ENCODE measurements around the gene TGFB1.
"Not testable (repeated sequence)": the region's sequence is repeated elsewhere in the genome, so short reads cannot be mapped to it uniquely, and the experiment has no call there.

The TGFB1 gene

DNA sequence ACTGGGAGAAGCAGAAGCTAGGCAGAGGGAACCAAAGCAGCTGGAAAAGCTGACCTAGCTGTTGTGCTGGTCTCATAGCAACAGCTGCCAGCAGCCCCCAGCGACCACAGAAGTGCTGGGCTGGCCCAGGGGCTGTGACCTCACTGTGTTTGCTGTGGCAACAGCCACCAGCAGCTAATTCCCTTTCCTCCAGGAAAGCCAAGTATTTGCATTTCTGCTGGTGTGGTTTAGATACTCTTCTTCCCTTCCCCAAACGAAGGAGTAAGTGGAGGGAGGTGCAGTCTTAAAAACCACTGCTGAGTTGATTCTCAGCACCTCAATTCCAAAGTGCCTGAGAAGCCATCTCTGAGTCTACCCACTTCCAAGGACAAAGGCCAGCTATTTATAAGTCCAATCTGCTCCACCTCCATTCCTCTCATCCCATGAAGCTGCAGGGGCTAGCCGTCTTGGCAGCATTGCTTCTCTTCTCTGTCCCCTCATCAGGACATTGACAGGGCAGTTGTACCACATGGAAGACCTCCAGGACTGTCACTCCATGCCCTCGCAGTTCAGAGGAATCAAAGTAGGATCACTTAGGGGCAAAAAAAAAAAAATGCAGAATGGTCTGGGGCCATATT, 55.3 kb downstream of the TGFB1 start:
- DNase-seq: no peak

DNA sequence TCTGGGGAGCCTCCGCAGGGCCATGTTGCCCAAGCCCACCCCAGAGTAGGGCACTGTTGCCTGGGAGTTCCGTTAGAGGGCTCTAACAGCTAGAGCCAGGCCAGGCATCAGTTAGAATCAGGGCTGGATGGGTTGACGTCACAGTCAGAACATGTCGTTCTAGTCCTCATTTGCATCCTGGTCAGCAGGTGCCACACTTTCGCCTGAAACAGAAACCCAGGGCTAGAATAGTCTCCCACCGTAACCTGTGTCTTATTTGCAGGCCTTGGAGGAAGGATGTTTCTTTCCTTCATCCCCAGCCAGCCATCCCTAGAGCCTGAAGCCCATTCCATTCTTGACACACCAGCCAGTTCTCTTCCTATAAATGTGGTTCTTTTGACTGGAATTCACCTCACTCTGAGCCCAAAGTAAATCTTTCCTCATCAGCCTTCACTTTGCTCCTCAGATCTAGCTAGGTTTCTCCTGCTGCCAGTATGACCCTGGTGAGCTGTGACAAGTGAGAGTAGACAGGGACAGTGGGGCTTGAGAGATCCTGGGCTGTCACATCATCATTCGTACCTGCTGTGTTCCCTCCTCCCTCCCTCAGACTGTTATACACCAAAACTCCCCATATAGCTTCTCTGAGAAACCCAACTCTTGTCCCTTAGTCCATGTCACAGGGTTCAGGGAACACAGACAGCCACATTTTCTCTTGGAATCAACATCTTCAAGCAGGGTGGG, 55.9 kb downstream of the TGFB1 start:
- DNase-seq: no peak

DNA sequence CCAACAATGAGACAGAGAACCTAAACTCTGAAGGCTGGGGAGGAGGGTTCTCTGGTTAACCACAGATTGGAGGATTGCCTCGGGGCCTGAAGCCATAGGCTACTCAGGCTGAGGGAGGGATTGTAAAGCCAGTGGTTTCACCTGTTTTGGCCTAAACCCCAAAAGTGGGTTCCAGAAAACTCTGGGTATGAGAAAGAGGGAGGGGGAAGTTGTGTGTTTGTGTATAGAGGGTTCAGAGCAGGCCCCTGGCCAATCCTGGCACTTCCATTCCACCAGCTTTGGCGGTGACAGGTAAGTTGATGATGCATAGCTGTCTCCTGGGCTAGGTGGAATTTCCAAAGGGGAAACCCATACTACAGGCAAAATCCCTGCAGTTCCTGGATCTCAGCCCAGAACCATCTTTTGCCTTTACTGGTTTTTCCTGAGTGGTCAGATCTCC, 57.3 kb downstream of the TGFB1 start:
- DNase-seq: no peak

DNA sequence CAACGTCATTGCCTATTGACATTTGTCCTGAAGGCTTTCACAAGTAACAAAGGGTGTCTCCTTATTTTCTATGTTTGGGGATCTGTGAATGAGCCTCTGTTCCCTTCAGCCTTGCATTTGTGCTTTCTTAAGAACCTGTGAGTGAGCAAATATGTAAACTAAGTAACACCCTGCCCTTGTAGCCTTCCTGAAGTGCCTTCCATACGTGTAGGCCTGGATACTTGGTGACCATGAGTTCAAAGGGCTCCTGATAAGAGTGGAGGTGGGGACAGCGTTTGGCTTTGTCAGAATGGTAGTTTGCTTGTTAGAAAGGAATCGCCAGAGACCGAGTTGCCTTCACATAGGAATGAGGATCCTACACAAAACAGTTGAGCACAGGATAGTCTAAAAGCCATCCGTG, 58.2 kb downstream of the TGFB1 start:
- no peak for DNase-seq

DNA sequence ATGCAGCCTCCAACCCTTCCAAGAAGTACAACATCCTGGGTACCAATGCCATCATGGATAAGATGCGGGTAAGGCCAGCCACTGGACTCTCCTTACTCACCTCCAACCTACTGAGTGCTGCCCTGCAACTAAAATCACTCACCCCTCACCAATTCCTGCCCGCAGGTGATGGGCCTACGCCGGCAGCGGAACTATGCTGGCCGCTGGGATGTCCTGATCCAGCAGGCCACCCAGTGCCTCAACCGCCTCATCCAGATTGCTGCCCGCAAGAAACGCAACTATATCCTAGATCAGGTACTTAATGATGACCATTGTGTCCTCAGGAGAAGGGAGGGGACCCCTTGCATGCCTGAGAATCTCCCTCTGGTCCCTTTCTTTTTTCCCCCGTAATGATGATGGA, 59.3 kb downstream of the TGFB1 start:
- no peak for DNase-seq

DNA sequence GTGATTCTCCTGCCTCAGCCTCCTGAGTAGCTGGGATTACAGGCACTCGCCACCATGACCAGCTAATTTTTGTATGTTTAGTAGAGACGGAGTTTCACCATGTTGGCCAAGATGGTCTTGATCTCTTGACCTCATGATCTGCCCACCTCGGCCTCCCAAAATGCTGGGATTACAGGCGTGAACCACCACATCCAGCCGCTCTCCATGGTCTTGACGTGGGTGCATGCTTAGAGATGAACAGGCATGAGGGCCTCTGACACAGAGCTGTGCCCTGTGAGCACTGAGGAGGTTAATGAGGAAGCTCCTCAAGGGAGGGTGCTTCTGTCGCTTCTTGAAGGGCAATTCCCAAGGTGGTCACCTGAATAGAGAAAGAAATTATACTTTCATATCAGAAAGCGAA, 63.9 kb downstream of the TGFB1 start:
- not testable (repeated sequence) for DNase-seq

DNA sequence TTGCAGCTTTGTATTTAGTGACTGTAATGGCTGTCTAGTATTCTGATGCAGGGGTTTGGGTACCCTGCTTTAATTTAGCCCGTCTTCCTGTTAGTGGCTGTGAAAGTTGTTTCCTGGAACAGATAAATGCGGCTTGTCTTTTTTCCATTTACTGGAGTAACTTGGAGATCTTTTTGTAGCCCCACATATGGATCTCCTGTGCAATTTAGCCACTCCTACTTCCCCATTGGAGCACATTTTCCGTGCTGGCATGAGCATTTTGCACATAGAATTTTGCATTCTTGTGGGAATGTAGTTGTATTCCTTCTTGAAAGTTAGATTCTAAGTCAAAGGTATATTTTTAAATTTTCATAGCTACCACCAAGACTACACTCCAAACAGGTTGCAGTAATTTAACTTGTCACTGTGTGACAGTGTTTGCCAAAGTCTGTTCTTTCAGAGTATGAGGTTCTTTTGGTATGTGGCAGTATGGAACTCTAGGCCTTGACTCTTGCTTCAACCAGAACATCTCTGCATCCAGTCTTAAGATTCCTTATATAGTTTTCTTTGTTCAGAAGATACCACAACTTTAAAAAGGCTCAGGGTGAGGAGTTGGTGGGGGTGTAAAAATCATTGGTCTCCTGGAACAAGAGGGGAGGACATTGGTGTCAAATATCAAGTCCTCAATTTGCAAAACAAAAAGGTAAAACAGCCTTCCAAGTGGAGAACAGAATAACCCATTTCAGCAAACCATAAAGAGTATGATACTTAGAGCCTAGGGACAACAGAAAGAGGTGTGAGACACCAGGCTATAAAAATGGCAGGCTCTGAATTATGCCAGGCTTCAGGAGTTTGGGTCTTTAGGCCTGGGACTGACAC, 64.8 kb downstream of the TGFB1 start:
- no peak for DNase-seq

Measured in activated CD4-positive, alpha-beta T cell treated with anti-CD3 and anti-CD28 coated beads, Interleukin-2, amount 50 U/mL, for 4 hours (primary cell).